OCI-LY1 (cell line): Measurements from ENCODE around the gene COX7A1.
"Not testable (repeated sequence)": the region's sequence is repeated elsewhere in the genome, so short reads cannot be mapped to it uniquely, and the experiment has no call there.

Experiments used
- H2AFZ ChIP-seq: fragments of 200-600 bp; sonication (generic), shearing (Covaris generic); 2 replicates; pipeline ENCODE4 v1.6.0; 2014; ENCODE audit warnings: antibody characterized with exemption, mild to moderate bottlenecking, low read length
- H3F3A ChIP-seq: fragments of 200-600 bp; sonication (generic), shearing (Covaris generic); 2 replicates; pipeline ENCODE4 v1.6.0; 2014; ENCODE audit warnings: mild to moderate bottlenecking, antibody characterized with exemption, low read length, moderate library complexity; ENCODE audit not compliant: insufficient read depth
- H3K27ac ChIP-seq: fragments of 200-600 bp; sonication (generic); 2 replicates; pipeline ENCODE4 v1.5.1; 2014; ENCODE audit warnings: low read length, mixed run types, mild to moderate bottlenecking, low read depth; ENCODE audit not compliant: poor library complexity, severe bottlenecking
- H3K27me3 ChIP-seq: fragments of 200-600 bp; sonication (generic); 2 replicates; pipeline ENCODE4 v1.6.0; 2014; ENCODE audit warnings: antibody characterized with exemption, mild to moderate bottlenecking, low read length, moderate library complexity; ENCODE audit not compliant: insufficient read depth
- H3K36me3 ChIP-seq: fragments of 200-600 bp; sonication (generic); 2 replicates; pipeline ENCODE4 v1.6.1; 2014; ENCODE audit warnings: mild to moderate bottlenecking, antibody characterized with exemption, low read length, moderate library complexity, mixed read lengths; ENCODE audit not compliant: insufficient read depth
- H3K4me1 ChIP-seq: fragments of 200-600 bp; sonication (generic); 2 replicates; pipeline ENCODE4 v1.5.1; 2014; ENCODE audit warnings: mild to moderate bottlenecking, low read length, moderate library complexity; ENCODE audit not compliant: insufficient read depth, severe bottlenecking
- H3K4me2 ChIP-seq: fragments of 200-600 bp; sonication (generic), shearing (Covaris generic); 2 replicates; pipeline ENCODE4 v1.6.1; 2014; ENCODE audit warnings: low read length
- H3K4me3 ChIP-seq: fragments of 200-600 bp; sonication (generic); 2 replicates; pipeline ENCODE4 v1.5.1; 2014; ENCODE audit warnings: low read length, low read depth, mild to moderate bottlenecking, mixed read lengths; ENCODE audit not compliant: poor library complexity, severe bottlenecking
- H3K79me2 ChIP-seq: fragments of 200-600 bp; shearing (Covaris generic); 2 replicates; pipeline ENCODE4 v1.6.1; 2016; ENCODE audit warnings: mixed run types, low read length, mixed read lengths; ENCODE audit not compliant: insufficient read depth
- H3K9ac ChIP-seq: fragments of 200-600 bp; sonication (generic), shearing (Covaris generic); 2 replicates; pipeline ENCODE4 v1.6.1; 2014; ENCODE audit warnings: mild to moderate bottlenecking, low read length, mixed read lengths
- H3K9me2 ChIP-seq: fragments of 200-600 bp; sonication (generic), shearing (Covaris generic); 2 replicates; pipeline ENCODE4 v1.6.1; 2014; ENCODE audit warnings: low read depth, mild to moderate bottlenecking, low read length, mixed read lengths
- H3K9me3 ChIP-seq: fragments of 200-600 bp; shearing (Covaris generic); 2 replicates; pipeline ENCODE4 v1.6.1; 2014; ENCODE audit warnings: low read length, mixed read lengths
- H4K20me1 ChIP-seq: fragments of 200-600 bp; sonication (generic), shearing (Covaris generic); 2 replicates; pipeline ENCODE4 v1.6.0; 2016; ENCODE audit warnings: mild to moderate bottlenecking, low read length; ENCODE audit not compliant: insufficient read depth
- CTCF ChIP-seq: fragments of 200-600 bp; sonication (generic), shearing (Covaris generic); IDR thresholded peaks from 2 replicates; pipeline ENCODE4 v1.5.1; 2017; ENCODE audit warnings: mild to moderate bottlenecking, antibody characterized with exemption, low read length, moderate library complexity, mixed read lengths
- EZH2 ChIP-seq: fragments of 200-600 bp; sonication (generic), shearing (Covaris generic); IDR thresholded peaks from 2 replicates; pipeline ENCODE4 v1.8.0; 2017; ENCODE audit warnings: borderline replicate concordance, mixed run types, mild to moderate bottlenecking, antibody characterized with exemption, low read length, moderate library complexity, mixed read lengths

Gene COX7A1

GRCh38 chr19:36196249-36196648, 44.0 kb upstream of the COX7A1 start:
- no peaks in the 10 kb centered on the region for H3F3A ChIP-seq
- H3K4me2 ChIP-seq, result no peak overlapping the region
- no peaks in the 10 kb centered on the region for H3K27me3 ChIP-seq
- no peak overlapping the region for H3K4me3 ChIP-seq
- TF ChIP-seq CTCF, result no peak
- TF ChIP-seq EZH2, result no peak
- H3K9me2 ChIP-seq, result no peaks in the 10 kb centered on the region
- no peak overlapping the region for H3K9ac ChIP-seq
- H3K27ac ChIP-seq, result no peak overlapping the region
- peaks cover 7% of the 10 kb centered on the region for H3K4me1 ChIP-seq
- no peaks in the 10 kb centered on the region for H4K20me1 ChIP-seq
- no peaks in the 10 kb centered on the region for H3K9me3 ChIP-seq
- no peaks in the 10 kb centered on the region for H3K36me3 ChIP-seq
- no peaks in the 10 kb centered on the region for H3K79me2 ChIP-seq
- no peak overlapping the region for H2AFZ ChIP-seq

GRCh38 chr19:36186722-36187121, 34.5 kb upstream of the COX7A1 start:
- H3K79me2 ChIP-seq, H3K4me3 ChIP-seq: not testable (repeated sequence)

GRCh38 chr19:36183245-36183628, 31.0 kb upstream of the COX7A1 start:
- Histone ChIP-seq H3K9ac (no peak overlapping the region), H3K27me3 (no peaks in the 10 kb centered on the region), H3K9me3 (peaks cover 5% of the 10 kb centered on the region; the same call in 1 of the 2 replicates), H4K20me1 (no peaks in the 10 kb centered on the region), H3K4me1 (no peaks in the 10 kb centered on the region), H3K27ac (no peak overlapping the region), H3K4me3 (no peak overlapping the region), H3F3A (no peaks in the 10 kb centered on the region), H3K9me2 (no peaks in the 10 kb centered on the region), H3K36me3 (peaks cover 9% of the 10 kb centered on the region), H2AFZ (no peak overlapping the region), H3K79me2 (no peaks in the 10 kb centered on the region), H3K4me2 (no peak overlapping the region)
- TF ChIP-seq EZH2 (no peak), CTCF (no peak)

More at GRCh38 chr19:36186722-36187121, 34.5 kb upstream of the COX7A1 start:
- H3K36me3 ChIP-seq, H3K27me3 ChIP-seq, H3F3A ChIP-seq, H4K20me1 ChIP-seq, H3K4me2 ChIP-seq, H3K9me3 ChIP-seq, H3K9me2 ChIP-seq, H3K4me1 ChIP-seq, H3K9ac ChIP-seq, H2AFZ ChIP-seq, H3K27ac ChIP-seq: not testable (repeated sequence)

DNA sequence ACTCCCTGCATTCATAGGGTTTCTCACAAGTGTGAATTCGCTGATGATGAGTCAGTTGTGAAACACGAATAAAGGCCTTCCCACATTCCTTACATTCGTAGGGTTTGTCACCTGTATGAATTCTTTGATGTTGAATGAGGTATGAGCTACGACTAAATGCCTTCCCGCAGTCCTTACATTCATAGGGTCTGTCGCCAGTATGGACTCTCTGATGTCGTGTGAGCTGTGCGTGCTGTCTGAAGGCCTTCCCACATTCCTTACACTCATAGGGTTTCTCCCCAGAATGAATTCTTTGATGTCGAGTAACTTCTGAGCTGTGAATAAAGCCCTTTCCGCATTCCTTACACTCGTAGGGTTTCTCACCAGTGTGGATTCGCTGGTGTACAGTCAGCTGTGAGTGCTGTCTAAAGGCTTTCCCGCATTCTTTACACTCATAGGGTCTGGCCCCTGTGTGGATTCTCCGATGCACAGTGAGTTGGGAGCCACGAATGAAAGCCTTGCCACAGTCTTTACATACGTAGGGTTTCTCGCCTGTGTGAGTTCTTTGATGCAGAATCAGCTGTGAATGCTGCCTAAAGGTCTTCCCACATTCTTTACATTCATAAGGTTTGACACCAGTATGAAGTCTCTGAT, 30.5 kb upstream of the COX7A1 start:
- H4K20me1 ChIP-seq, result no peaks in the 10 kb centered on the region
- H3K9me3 ChIP-seq, result peaks cover 5% of the 10 kb centered on the region; the same call in 1 of the 2 replicates
- H3K79me2 ChIP-seq, result no peaks in the 10 kb centered on the region
- H3K27me3 ChIP-seq, result no peaks in the 10 kb centered on the region
- no peaks in the 10 kb centered on the region for H3K4me1 ChIP-seq
- H3K9me2 ChIP-seq, result no peaks in the 10 kb centered on the region
- no peak overlapping the region for H3K9ac ChIP-seq
- peaks cover 9% of the 10 kb centered on the region for H3K36me3 ChIP-seq
- no peak overlapping the region for H3K27ac ChIP-seq
- no peak overlapping the region for H2AFZ ChIP-seq
- H3K4me2 ChIP-seq, result no peak overlapping the region
- H3F3A ChIP-seq, result no peaks in the 10 kb centered on the region
- no peak for TF ChIP-seq EZH2
- no peak for TF ChIP-seq CTCF
- no peak overlapping the region for H3K4me3 ChIP-seq

GRCh38 chr19:36179077-36179476, 26.8 kb upstream of the COX7A1 start:
- not testable (repeated sequence) for H3K9me2 ChIP-seq, H3K9ac ChIP-seq, H3K27me3 ChIP-seq, H4K20me1 ChIP-seq, H2AFZ ChIP-seq, H3K4me2 ChIP-seq, H3K4me1 ChIP-seq, H3K27ac ChIP-seq, H3F3A ChIP-seq, H3K36me3 ChIP-seq, H3K79me2 ChIP-seq, H3K9me3 ChIP-seq, H3K4me3 ChIP-seq
